HG02938 (cell line): ENCODE measurements around the gene NDC80.
"Not testable (repeated sequence)": the region's sequence is repeated elsewhere in the genome, so short reads cannot be mapped to it uniquely, and the experiment has no call there.

ENCODE experiments used
- ATAC-seq: cut with Tn5 transposase; IDR thresholded peaks from one replicate; pipeline ENCODE4 v1.9.1; 2021; ENCODE audit warnings: mild to moderate bottlenecking, moderate library complexity; ENCODE audit not compliant: unreplicated experiment

Gene NDC80

GRCh38 chr18:2617401-2617998, 46.1 kb downstream of the NDC80 start:
- no peak for ATAC-seq

- ATAC-seq: no peak
Measured at GRCh38 chr18:2618009-2618408, 46.7 kb downstream of the NDC80 start.

- ATAC-seq: no peak
Measured at GRCh38 chr18:2625217-2625616, 53.9 kb downstream of the NDC80 start.

- ATAC-seq: peak; percentile 96
Measured at GRCh38 chr18:2627821-2628276, 56.5 kb downstream of the NDC80 start.

GRCh38 chr18:2629003-2629402, 57.6 kb downstream of the NDC80 start:
- ATAC-seq: no peak

- ATAC-seq: no peak
Measured at GRCh38 chr18:2635586-2635985, 64.2 kb downstream of the NDC80 start.

GRCh38 chr18:2636126-2636631, 64.8 kb downstream of the NDC80 start:
- ATAC-seq: peak; percentile 7

- peak; percentile 78 for ATAC-seq
Measured at GRCh38 chr18:2641638-2642037, 70.3 kb downstream of the NDC80 start.

- no peak for ATAC-seq
Measured at GRCh38 chr18:2642771-2643170, 71.4 kb downstream of the NDC80 start.

- ATAC-seq: no peak
Measured at GRCh38 chr18:2644535-2644934, 73.2 kb downstream of the NDC80 start.

GRCh38 chr18:2651981-2652380, 80.6 kb downstream of the NDC80 start:
- no peak for ATAC-seq

- ATAC-seq: no peak
Measured at GRCh38 chr18:2653467-2653866, 82.1 kb downstream of the NDC80 start.

GRCh38 chr18:2654169-2654927, 83.0 kb downstream of the NDC80 start:
- ATAC-seq: no peak

- ATAC-seq: peak; percentile 30
Measured at GRCh38 chr18:2654928-2655177, 83.5 kb downstream of the NDC80 start.

GRCh38 chr18:2655178-2655953, 84.0 kb downstream of the NDC80 start, which contains the start of gene SMCHD1:
Gene SMCHD1, plus strand, starts transcription at chr18:2655726. Its CDS starts 350 bp downstream, at chr18:2656076.
- peak; percentile 58 for ATAC-seq

- ATAC-seq: peak; percentile 28
Measured at GRCh38 chr18:2655954-2656236, 84.5 kb downstream of the NDC80 start.

- ATAC-seq: peak; percentile 5
Measured at GRCh38 chr18:2656237-2656980, 85.1 kb downstream of the NDC80 start.

GRCh38 chr18:2656981-2657512, 85.7 kb downstream of the NDC80 start:
- ATAC-seq: no peak

- ATAC-seq: no peak
Measured at GRCh38 chr18:2657788-2658458, 86.6 kb downstream of the NDC80 start.

GRCh38 chr18:2660849-2661248, 89.5 kb downstream of the NDC80 start:
- ATAC-seq: not testable (repeated sequence)
